GM21528 (cell line): ENCODE measurements around the gene AZGP1.
"Not testable (repeated sequence)": the region's sequence is repeated elsewhere in the genome, so short reads cannot be mapped to it uniquely, and the experiment has no call there.

ENCODE experiments used
- ATAC-seq: cut with Tn5 transposase; IDR thresholded peaks from one replicate; pipeline ENCODE4 v1.9.1; 2021; ENCODE audit warnings: mild to moderate bottlenecking, moderate library complexity; ENCODE audit not compliant: unreplicated experiment, low FRiP score

Gene AZGP1

GRCh38 chr7:99975782-99976521 is at the start of gene AZGP1:
TSS of gene AZGP1 (minus strand) at chr7:99976031. CDS start at chr7:99976020, 11 bp downstream.
- no peak for ATAC-seq

DNA sequence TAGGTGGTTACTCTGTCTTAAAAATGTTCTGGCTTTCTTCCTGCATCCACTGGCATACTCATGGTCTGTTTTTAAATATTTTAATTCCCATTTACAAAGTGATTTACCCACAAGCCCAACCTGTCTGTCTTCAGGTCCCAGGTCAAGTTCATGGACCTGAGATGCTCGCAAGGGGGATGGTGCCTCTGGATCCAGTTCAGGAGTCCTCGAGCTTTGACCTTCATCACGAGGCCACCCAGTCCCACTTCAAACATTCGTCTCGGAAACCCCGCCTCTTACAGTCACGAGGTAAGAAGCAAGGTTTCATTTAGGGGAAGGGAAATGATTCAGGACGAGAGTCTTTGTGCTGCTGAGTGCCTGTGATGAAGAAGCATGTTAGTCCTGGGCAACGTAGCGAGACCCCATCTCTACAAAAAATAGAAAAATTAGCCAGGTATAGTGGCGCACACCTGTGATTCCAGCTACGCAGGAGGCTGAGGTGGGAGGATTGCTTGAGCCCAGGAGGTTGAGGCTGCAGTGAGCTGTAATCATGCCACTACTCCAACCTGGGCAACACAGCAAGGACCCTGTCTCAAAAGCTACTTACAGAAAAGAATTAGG is 48.3 kb upstream of the AZGP1 start:
- no peak for ATAC-seq

DNA sequence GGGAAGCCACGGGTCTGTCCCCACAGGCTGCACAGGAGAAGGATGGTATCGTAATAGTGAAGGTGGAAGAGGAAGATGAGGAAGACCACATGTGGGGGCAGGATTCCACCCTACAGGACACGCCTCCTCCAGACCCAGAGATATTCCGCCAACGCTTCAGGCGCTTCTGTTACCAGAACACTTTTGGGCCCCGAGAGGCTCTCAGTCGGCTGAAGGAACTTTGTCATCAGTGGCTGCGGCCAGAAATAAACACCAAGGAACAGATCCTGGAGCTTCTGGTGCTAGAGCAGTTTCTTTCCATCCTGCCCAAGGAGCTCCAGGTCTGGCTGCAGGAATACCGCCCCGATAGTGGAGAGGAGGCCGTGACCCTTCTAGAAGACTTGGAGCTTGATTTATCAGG is 47.7 kb upstream of the AZGP1 start:
- ATAC-seq: no peak

DNA sequence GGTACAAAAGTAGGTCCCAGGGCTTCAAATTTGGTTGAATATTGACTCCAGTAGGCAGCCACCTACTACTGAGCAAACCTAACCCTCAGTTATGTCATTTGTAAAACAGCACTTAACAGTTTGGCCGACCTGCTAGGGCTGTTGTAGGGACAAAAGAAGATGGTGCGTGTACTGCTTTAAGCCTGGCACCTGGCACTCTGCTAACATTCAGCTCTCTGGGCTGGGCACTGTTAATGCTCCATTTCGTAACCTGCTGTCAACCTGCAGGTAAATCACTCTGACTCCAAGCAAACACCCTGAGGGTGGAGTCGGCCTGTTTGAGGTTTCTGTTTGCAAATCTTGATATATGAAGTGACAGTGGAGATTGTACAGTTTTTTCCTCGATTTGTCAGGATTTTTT is 46.8 kb upstream of the AZGP1 start:
- no peak for ATAC-seq

GRCh38 chr7:100021297-100021696 is 45.5 kb upstream of the AZGP1 start:
- no peak for ATAC-seq

DNA sequence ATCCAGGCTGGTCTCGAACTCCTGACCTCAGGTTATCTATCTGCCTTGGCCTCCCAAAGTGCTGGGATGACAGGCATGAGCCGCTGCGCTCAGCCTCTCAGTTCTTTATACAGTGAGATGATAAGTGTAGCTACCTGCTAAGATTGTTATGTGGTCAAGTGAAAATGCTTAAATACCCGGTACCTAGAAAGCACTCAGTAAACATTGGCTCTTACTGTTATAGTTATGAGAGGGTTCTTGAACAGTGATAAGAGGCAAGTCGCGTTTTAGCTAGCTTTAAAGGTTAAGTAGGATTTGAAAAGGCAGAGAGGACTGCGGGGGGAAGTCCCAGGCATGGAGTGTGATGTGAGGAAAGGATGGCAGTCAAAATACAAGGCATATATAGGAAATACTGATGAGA is 44.1 kb upstream of the AZGP1 start:
- no peak for ATAC-seq

DNA sequence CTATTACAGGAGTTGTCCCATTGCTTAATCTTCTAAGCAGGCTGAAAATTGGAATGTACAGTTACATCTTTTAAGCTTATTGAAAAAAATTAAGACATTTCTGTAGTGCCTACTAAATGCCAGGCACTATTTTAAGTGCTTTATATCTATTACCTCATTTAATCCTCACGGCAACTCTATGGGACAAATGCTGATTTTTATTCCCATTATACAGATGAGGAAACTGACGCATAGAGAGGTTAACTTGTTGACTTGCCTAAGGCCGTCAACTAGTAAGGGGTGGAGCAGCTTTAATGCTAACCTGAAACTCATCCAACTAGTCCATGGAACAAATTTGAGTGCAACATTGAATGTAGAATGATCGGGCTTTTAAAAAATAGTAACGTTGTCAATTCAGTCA is 42.0 kb upstream of the AZGP1 start:
- ATAC-seq: no peak

- ATAC-seq: no peak
These were observed 41.5 kb upstream of the AZGP1 start for GRCh38 chr7:100017300-100017699.

- no peak for ATAC-seq
These were observed 40.5 kb upstream of the AZGP1 start for GRCh38 chr7:100016215-100016901.

DNA sequence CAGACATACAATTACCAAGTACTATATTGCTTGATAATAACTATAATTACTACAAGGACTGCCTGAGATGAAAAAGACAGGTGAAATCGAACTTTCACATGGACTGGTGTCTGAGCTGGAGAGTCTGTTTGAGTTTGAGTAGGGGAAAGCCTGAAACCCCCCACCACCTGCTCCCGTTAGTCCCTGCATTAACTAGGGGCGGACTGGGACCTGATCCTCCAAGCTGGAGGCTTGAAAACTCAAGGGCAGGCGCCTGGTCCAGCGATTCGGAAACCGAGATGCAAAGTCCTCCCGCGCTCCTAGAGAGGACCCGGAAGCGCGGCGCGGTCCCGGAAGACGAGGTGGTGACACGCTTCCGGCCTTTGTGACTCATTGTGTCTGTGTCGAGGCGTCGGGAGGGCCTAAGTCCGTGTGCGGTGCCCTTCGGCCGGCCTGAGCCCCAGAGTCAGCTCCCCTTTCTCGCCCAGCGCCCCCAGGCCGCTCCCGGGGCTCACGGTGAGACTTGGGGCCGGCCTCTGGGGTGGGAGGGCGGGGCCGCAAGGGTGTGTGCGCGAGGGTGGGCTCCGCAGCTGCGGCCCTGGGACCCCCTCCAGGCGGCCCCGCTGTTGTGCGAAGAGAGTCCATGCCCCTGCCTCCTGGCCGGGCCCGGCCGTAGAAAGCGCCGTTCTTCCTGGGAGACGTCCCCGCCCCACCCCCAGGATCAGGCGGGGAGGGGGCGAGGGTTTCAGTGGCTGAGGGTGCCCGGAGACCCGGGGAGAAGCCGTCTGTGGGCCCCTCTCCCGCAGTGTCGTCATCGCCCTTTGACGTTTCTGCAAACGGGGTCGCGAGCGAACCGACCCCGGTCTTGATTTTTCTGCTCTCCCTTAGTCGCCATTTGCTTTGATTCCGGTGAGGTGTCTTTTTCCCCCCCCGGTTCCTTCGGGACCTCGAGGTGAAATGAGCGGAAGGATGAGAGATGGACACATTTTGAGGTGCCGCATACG is 39.7 kb upstream of the AZGP1 start, which contains the start of gene ZKSCAN1:
ZKSCAN1 (plus strand) TSS at position 365 of the 983 bp plus-strand sequence. CDS start 7,911 bp downstream, outside the sequence.
- ATAC-seq: peak; percentile 89

GRCh38 chr7:100013328-100013676 is 37.5 kb upstream of the AZGP1 start:
- ATAC-seq: no peak

DNA sequence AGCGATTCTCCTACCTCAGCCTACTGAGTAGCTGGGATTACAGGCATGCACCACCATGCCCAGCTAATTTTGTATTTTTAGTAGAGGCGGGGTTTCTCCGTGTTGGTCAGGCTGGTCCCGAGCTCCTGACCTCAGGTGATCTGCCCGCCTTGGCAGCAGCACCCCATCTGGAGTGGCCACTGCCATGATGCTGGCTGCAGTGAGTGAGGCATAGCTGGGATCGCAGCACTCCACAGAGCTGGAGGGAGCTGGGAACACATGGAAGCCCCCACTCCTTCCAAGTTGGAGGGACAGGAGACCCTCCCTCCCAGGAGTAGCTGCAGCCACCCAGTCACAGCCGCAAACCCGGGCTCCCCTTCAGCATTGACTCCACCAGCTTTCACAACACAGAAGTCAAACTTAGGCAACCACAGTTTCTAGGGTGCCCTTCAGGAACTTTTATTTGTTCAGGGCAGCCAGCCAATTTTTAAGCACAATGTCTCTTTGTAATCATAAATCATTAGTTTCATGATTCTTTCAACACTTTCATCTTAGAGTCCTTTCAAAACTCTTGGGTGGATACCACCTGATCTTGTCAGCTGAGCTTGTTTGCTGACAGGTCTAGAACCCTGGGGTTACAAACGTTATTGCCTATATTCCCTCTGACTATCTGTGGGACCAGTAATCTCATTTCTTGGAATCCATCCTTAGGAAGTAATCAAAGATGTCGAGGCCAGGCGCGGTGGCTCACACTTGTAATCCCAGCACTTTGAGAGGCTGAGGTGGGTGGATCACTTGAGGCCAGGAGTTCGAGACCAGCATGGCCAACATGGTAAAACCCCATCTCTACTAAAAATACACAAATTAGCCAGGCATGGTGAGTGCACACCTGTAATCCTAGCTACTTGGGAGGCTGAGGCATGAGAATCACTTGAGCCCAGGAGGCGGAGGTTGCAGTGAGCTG is 36.8 kb upstream of the AZGP1 start:
- ATAC-seq: not testable (repeated sequence)

DNA sequence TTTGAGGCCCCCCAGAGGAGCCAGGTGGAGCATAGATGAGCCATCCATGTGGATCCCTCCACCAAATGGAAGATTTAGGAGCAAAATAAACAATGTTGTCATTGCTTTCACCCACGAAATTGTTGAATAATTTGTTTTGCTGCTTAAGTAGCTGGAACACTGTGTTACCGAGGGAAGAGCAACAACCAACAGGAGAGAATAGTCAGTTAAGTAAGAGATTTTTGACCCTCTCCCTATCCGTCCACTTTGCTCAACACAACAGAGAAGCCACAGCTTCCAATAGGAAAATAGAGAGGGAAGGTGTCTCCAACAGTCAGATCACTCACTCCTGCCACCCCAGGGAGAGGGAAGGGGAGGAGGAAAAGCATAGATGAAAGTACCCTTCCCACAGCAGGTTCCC is 35.7 kb upstream of the AZGP1 start:
- ATAC-seq: no peak

DNA sequence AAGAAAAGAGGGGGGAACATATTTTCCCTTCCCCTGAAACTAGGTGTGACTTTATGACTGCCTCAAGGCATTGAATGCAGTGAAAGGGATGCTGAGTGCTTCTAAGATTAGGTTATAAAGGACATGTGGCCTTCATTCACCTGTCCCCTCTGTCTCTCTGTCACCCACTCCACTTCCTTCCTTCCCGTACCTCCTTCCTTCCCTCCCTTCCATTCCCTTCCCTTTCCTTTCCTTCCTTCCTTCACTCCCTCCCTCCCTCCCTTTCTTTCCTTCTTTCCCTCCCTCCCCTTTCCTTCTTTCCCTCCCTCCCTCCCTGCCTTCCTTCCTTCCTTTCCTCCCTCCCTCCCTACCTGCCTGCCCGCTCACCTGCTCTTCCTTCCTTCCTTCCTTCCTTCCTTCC is 35.1 kb upstream of the AZGP1 start:
- ATAC-seq: no peak

- not testable (repeated sequence) for ATAC-seq
These were observed 34.1 kb upstream of the AZGP1 start for GRCh38 chr7:100009952-100010351.

- ATAC-seq: no peak
These were observed 32.7 kb upstream of the AZGP1 start for GRCh38 chr7:100008525-100008924.

GRCh38 chr7:100007887-100008286 is 32.1 kb upstream of the AZGP1 start:
- ATAC-seq: no peak

GRCh38 chr7:100003711-100004661 is 28.2 kb upstream of the AZGP1 start:
- no peak for ATAC-seq
